Measurements from ENCODE around the gene TSPEAR.
"Not testable (repeated sequence)": the region's sequence is repeated elsewhere in the genome, so short reads cannot be mapped to it uniquely, and the experiment has no call there.

TSPEAR gene

GRCh38 chr21:44574457-44575306, 136.7 kb downstream of the TSPEAR start:
- H3K4me3 ChIP-seq (ENCODE audit: low read depth, low read length) = no peak overlapping the region
- TF ChIP-seq, protein P1, sequence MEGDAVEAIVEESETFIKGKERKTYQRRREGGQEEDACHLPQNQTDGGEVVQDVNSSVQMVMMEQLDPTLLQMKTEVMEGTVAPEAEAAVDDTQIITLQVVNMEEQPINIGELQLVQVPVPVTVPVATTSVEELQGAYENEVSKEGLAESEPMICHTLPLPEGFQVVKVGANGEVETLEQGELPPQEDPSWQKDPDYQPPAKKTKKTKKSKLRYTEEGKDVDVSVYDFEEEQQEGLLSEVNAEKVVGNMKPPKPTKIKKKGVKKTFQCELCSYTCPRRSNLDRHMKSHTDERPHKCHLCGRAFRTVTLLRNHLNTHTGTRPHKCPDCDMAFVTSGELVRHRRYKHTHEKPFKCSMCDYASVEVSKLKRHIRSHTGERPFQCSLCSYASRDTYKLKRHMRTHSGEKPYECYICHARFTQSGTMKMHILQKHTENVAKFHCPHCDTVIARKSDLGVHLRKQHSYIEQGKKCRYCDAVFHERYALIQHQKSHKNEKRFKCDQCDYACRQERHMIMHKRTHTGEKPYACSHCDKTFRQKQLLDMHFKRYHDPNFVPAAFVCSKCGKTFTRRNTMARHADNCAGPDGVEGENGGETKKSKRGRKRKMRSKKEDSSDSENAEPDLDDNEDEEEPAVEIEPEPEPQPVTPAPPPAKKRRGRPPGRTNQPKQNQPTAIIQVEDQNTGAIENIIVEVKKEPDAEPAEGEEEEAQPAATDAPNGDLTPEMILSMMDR (IDR thresholded peaks at IDR 0.05; ENCODE audit: low read depth, low read length) = no peak

DNA sequence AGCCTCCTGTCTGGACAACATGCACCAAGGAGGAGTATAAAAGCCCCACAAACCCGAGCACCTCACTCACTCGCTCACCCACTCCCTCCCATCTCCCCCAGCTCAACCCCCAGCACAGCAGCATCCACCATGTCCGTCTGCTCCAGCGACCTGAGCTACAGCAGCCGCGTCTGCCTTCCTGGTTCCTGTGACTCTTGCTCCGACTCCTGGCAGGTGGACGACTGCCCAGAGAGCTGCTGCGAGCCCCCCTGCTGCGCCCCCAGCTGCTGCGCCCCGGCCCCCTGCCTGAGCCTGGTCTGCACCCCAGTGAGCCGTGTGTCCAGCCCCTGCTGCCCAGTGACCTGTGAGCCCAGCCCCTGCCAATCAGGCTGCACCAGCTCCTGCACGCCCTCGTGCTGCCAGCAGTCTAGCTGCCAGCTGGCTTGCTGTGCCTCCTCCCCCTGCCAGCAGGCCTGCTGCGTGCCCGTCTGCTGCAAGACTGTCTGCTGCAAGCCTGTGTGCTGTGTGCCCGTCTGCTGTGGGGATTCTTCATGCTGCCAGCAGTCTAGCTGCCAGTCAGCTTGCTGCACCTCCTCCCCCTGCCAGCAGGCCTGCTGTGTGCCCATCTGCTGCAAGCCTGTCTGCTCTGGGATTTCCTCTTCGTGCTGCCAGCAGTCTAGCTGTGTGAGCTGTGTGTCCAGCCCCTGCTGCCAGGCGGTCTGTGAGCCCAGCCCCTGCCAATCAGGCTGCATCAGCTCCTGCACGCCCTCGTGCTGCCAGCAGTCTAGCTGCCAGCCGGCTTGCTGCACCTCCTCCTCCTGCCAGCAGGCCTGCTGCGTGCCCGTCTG, 137.5 kb downstream of the TSPEAR start, which contains the start of gene KRTAP10-4:
KRTAP10-4 (plus strand) TSS at position 100 of the 827 bp plus-strand sequence; CDS start at position 130, 30 bp downstream.
- not testable (repeated sequence) for H3K4me3 ChIP-seq (ENCODE audit: low read depth, low read length)

- TF ChIP-seq, protein P1 (IDR thresholded peaks at IDR 0.05; ENCODE audit: low read depth, low read length) = no peak
- H3K4me3 ChIP-seq (ENCODE audit: low read depth, low read length) = no peak overlapping the region
Measured at GRCh38 chr21:44572959-44573583, 138.3 kb downstream of the TSPEAR start.

DNA sequence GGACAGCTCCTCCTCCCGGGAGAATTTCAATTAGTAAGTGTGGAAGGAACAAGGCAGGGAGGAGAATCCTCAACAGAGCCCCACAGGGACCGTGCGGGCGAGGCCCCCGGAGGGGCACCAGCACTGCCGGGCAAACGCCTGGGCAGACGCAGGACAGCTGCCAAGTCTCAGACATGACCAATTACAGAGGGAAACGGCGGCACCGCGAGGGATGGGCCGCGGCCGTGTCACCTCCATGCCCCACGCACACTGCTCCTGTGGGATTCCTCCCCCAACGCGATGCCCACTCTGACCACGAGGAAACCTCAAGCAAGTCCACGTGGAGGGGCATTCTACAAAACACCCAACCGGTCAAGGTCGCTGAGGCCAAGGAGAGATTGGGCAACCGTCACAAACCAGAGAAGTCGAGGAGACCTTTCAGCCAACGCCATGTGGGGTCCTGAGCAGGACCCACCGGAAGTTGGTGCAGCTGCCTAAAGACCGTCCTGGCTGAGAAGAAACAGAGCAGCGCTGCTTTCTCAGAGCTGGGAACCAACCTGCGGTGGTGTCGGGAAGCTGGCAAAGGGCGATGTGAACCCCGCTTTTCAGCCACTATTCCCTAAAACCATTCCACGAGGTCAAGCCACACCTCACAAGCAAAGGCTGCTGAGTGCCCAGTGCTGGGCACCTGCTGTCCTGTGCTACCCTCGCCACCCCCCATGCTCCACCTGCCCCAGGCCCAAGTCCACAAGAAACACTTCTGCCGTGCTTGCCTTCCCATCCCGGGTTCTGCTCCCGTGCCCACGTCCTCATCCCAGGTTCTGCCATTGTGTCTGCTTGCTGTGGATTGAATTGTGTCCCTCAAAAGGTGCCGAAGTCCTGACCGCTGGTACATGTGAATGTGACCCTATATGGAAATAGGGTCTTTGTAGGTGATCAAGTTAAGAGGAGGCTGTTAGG, 139.3 kb downstream of the TSPEAR start:
- TF ChIP-seq, protein P1 (IDR thresholded peaks at IDR 0.05; ENCODE audit: low read depth, low read length) = no peak

DNA sequence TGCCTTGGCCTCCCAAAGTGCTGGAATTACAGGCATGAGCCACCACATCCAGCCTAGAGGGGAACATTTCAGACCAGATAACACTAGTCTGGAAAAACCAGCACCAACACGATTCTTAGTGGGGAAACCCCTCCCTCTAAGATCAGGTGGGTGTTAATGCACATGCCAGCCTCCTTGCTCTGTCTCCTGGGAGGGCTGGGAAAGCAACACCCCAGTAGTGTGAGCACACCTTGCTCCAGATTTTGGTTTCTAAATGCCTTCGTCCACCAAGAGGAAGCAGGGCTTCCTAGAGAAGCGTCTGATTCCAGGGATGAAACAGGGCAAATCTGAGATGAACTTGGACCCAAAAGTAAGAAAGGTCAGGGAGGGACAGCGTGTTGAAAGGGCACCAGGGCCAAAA, 140.1 kb downstream of the TSPEAR start:
- no peak overlapping the region for H3K4me3 ChIP-seq (ENCODE audit: low read depth, low read length)
- TF ChIP-seq, protein P1 (IDR thresholded peaks at IDR 0.05; ENCODE audit: low read depth, low read length) = no peak

More for the DNA sequence above, 139.3 kb downstream of the TSPEAR start:
- no peak overlapping the region for H3K4me3 ChIP-seq (ENCODE audit: low read depth, low read length)

DNA sequence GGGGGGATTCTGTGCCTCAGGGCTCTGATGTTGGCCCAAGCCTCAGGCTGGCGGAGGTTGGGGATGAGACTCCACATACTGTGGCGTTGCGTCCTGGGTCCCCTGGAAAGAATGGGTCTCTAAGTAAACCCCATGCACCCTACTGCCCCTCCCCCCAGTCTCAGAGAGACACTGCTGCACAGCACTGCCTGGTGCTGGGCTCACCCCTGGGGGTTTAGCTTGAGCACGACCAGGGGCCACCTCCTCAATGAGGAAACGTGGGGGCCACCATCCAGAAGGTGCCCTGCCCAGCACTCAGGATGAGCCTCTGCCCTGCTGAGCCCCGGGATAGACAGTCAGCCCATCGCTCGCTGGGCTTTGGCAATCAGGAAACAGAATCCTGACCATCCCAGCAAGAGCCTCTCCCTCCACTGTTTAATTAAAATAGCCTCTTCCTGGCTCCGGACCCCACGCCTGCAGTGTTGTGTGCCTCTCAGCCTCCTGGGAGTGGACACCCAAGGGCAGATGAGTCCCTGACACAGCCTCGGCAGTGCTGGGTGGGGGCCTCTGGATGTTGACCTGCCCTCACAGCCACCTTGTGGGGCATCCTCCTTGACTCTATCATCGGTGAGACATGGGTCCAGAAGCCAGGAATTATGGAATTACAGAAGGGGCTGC, 141.4 kb downstream of the TSPEAR start:
- no peak overlapping the region for H3K4me3 ChIP-seq (ENCODE audit: low read depth, low read length)
- TF ChIP-seq, protein P1 (IDR thresholded peaks at IDR 0.05; ENCODE audit: low read depth, low read length) = no peak

Data from WI38 (cell line).